HCT116 (cell line): ENCODE data around the gene COLEC11. TPM values are rescaled to one million over a fixed set of nuclear protein-coding genes. Genes with fewer than 3 reads are reported as not detected.

ENCODE experiments used
- ATAC-seq: fragments of 200-7000 bp; cut with Tn5 transposase; 2 replicates; pipeline ENCODE4 v1.9.1; 2020; ENCODE audit warnings: mild to moderate bottlenecking, moderate library complexity
- BruUV-seq: library from RNA; stranded (reverse); fragments of 400-500 nt; replicated peaks from 2 replicates; lab custom pipeline; 2021; lab: Mats Ljungman, UMichigan
- CTCF ChIA-PET: fragments of 300-600 bp; sonication (Branson Sonifier 250); formaldehyde crosslinking; loops from one replicate; lab custom pipeline; 2021; ENCODE audit warnings: antibody characterized with exemption; lab: Charles Lee
- POLR2A ChIA-PET: fragments of 300-600, 350-600 bp; sonication (Branson Sonifier 250); formaldehyde crosslinking; loops from one replicate; lab custom pipeline; 2021; ENCODE audit warnings: antibody characterized with exemption; lab: Charles Lee
- RAD21 ChIA-PET, 2 experiments: fragments of 300-600 bp; sonication (Branson Sonifier 250); formaldehyde crosslinking; loops; one replicate each; lab custom pipeline; 2023; ENCODE audit warnings: low total read pairs in 2 of 2; ENCODE audit not compliant: uncharacterized antibody in 2 of 2, unreplicated experiment in 2 of 2, low non-redundant PET in 1 of 2; lab: Charles Lee
- DNase-seq: peaks from one replicate; pipeline ENCODE4 v3.0.0-alpha.2; 2010; ENCODE audit warnings: low read depth, low spot score
- H2AFZ ChIP-seq: fragments of 200-600 bp; shearing (Covaris generic), sonication (generic); 2 replicates; pipeline ENCODE4 v1.6.1; 2017; ENCODE audit warnings: low read depth, mixed run types, mixed read lengths, antibody characterized with exemption, low read length; ENCODE audit not compliant: poor library complexity, severe bottlenecking
- H3K27ac ChIP-seq: 2 replicates; pipeline ENCODE4 v1.5.1; 2012; ENCODE audit warnings: low read depth, low read length
- H3K27me3 ChIP-seq: fragments of 200-600 bp; sonication (generic); 2 replicates; pipeline ENCODE4 v1.6.1; 2016; ENCODE audit warnings: mixed run types, low read length, mixed read lengths; ENCODE audit not compliant: insufficient read depth
- H3K36me3 ChIP-seq, 2 experiments: fragments of 200-500 bp in 1 of 2; fragments of 200-600 bp in 1 of 2; sonication (Bioruptor generic) in 1 of 2; sonication (generic) in 1 of 2; 2 replicates each; pipeline versions ENCODE4 v1.5.1 to v1.6.1; 2014 to 2016; ENCODE audit warnings: low read length in 2 of 2, inconsistent platforms in 1 of 2, mixed read lengths in 1 of 2, mixed run types in 1 of 2; ENCODE audit not compliant: insufficient read depth in 2 of 2, control insufficient read depth in 1 of 2
- H3K4me1 ChIP-seq, 2 experiments: fragments of 200-600 bp in 1 of 2; sonication (generic) in 1 of 2; 2 replicates each; pipeline versions ENCODE4 v1.5.1 to v1.6.1; 2012 to 2017; ENCODE audit warnings: low read length in 2 of 2, inconsistent platforms in 1 of 2, mild to moderate bottlenecking in 1 of 2, mixed read lengths in 1 of 2, mixed run types in 1 of 2, moderate library complexity in 1 of 2; ENCODE audit not compliant: insufficient read depth in 2 of 2, control insufficient read depth in 1 of 2
- H3K4me2 ChIP-seq: fragments of 200-600 bp; sonication (generic); 2 replicates; pipeline ENCODE4 v1.6.1; 2017; ENCODE audit warnings: mixed run types, low read length, mixed read lengths
- H3K4me3 ChIP-seq, 2 experiments: fragments of 200-600 bp in 1 of 2; sonication (generic) in 1 of 2; replicated peaks in 1 of 2; 2 replicates each; pipeline ENCODE4 v1.5.1; 2011 to 2016; ENCODE audit warnings: low read length in 2 of 2, control low read depth in 1 of 2, low read depth in 1 of 2, mild to moderate bottlenecking in 1 of 2, mixed read lengths in 1 of 2, mixed run types in 1 of 2
- H3K79me2 ChIP-seq: fragments of 200-600 bp; sonication (generic); 2 replicates; pipeline ENCODE4 v1.6.1; 2017; ENCODE audit warnings: mild to moderate bottlenecking, mixed run types, low read length, moderate library complexity, mixed read lengths; ENCODE audit not compliant: insufficient read depth
- H3K9ac ChIP-seq: fragments of 200-600 bp; sonication (generic); 2 replicates; pipeline ENCODE4 v1.6.1; 2016; ENCODE audit warnings: low read length, mixed read lengths
- H3K9me2 ChIP-seq: fragments of 200-600 bp; sonication (generic), shearing (Covaris generic); 2 replicates; pipeline ENCODE4 v1.6.1; 2017; ENCODE audit warnings: mixed run types, mild to moderate bottlenecking, moderate library complexity; ENCODE audit not compliant: insufficient read depth
- H3K9me3 ChIP-seq, 2 experiments: fragments of 200-500 bp in 1 of 2; fragments of 200-600 bp in 1 of 2; sonication (Bioruptor generic) in 1 of 2; sonication (generic) in 1 of 2; 2 replicates each; pipeline ENCODE4 v1.6.1; 2014 to 2017; ENCODE audit warnings: low read length in 2 of 2, mixed read lengths in 2 of 2, inconsistent platforms in 1 of 2, low read depth in 1 of 2, mild to moderate bottlenecking in 1 of 2, mixed run types in 1 of 2, moderate library complexity in 1 of 2; ENCODE audit not compliant: control insufficient read depth in 1 of 2, insufficient read depth in 1 of 2
- H4K20me1 ChIP-seq: fragments of 200-600 bp; sonication (generic), shearing (Covaris generic); 2 replicates; pipeline ENCODE4 v1.6.1; 2017; ENCODE audit warnings: mixed run types, mild to moderate bottlenecking, moderate library complexity; ENCODE audit not compliant: insufficient read depth
- ATF3 ChIP-seq: IDR thresholded peaks from 2 replicates; pipeline ENCODE4 v1.6.1; 2012
- CBX3 ChIP-seq: IDR thresholded peaks from 2 replicates; pipeline ENCODE4 v1.6.1; 2012; ENCODE audit warnings: low read depth
- CEBPB ChIP-seq: IDR thresholded peaks from 2 replicates; pipeline ENCODE4 v1.6.1; 2012; ENCODE audit warnings: low read depth
- CTCF ChIP-seq, 3 experiments: fragments of 200-600 bp in 1 of 3; sonication (generic) in 1 of 3; IDR thresholded peaks in 2 of 3; conservative IDR thresholded peaks in 1 of 3; 2 replicates each; pipeline ENCODE4 v1.5.1; 2012 to 2017; ENCODE audit warnings: low read depth in 2 of 3, low read length in 2 of 3, antibody characterized with exemption in 1 of 3, borderline replicate concordance in 1 of 3, control low read depth in 1 of 3, mild to moderate bottlenecking in 1 of 3, mixed read lengths in 1 of 3, mixed run types in 1 of 3, moderate library complexity in 1 of 3; ENCODE audit not compliant: insufficient read depth in 1 of 3
- ELF1 ChIP-seq: IDR thresholded peaks from 2 replicates; pipeline ENCODE4 v1.6.1; 2012; ENCODE audit warnings: low read depth, borderline replicate concordance
- EZH2 ChIP-seq: fragments of 200-600 bp; sonication (generic); IDR thresholded peaks from 2 replicates; pipeline ENCODE4 v1.6.1; 2017; ENCODE audit warnings: antibody characterized with exemption, mixed run types
- EZH2phosphoT487 ChIP-seq: fragments of 200-600 bp; IDR thresholded peaks from 2 replicates; pipeline ENCODE4 v1.6.1; 2018; ENCODE audit warnings: antibody characterized with exemption, borderline replicate concordance
- FOSL1 ChIP-seq: IDR thresholded peaks from 2 replicates; pipeline ENCODE4 v1.6.1; 2012; ENCODE audit warnings: low read depth
- MAX ChIP-seq: IDR thresholded peaks from 2 replicates; pipeline ENCODE4 v1.6.1; 2012
- REST ChIP-seq: IDR thresholded peaks from 2 replicates; pipeline ENCODE4 v1.6.1; 2012; ENCODE audit warnings: low read depth
- SIN3A ChIP-seq: IDR thresholded peaks from 2 replicates; pipeline ENCODE4 v1.6.1; 2012; ENCODE audit warnings: low read depth
- SP1 ChIP-seq: IDR thresholded peaks from 2 replicates; pipeline ENCODE4 v1.6.1; 2012; ENCODE audit warnings: low read depth
- YY1 ChIP-seq: IDR thresholded peaks from 2 replicates; pipeline ENCODE4 v1.6.1; 2011; ENCODE audit warnings: low read length, low read depth, moderate library complexity, mild to moderate bottlenecking; ENCODE audit not compliant: insufficient replicate concordance; ENCODE audit errors: extremely low read depth
- intact Hi-C: fragments of 100-400 bp; cut with micrococcal nuclease; formaldehyde crosslinking; loops from 2 replicates; pipeline ENCODE4 v1.10.0; 2022
- total RNA-seq: library from RNA; stranded (reverse); gene quantifications from one replicate; pipeline ENCODE4 v1.2.1, GENCODE V29; 2021; ENCODE audit not compliant: unreplicated experiment

COLEC11 gene
- total RNA-seq, 1 experiment from 2014 or later, result 0.15 TPM

GRCh38 chr2:3601561-3602271 is 6.8 kb downstream of the COLEC11 start:
- H3K9me3 ChIP-seq, result no peaks in the 10 kb centered on the region
- TF ChIP-seq ATF3, result no peak
- no peak for TF ChIP-seq REST
- no peak for TF ChIP-seq EZH2phosphoT487
- TF ChIP-seq FOSL1, result no peak
- TF ChIP-seq CBX3, result no peak
- TF ChIP-seq YY1, result no peak
- TF ChIP-seq SP1, result no peak
- TF ChIP-seq MAX, result no peak
- no peak for TF ChIP-seq CTCF (IDR thresholded peaks at IDR 0.05 in 2 of 3, conservative IDR thresholded peaks at IDR 0.05 in 1 of 3; ENCODE audit: borderline replicate concordance in 1 of 3, insufficient read depth in 1 of 3, low read depth in 2 of 3, low read length in 2 of 3)
- no peak for TF ChIP-seq CEBPB
- TF ChIP-seq ELF1, result no peak
- no peak for TF ChIP-seq EZH2
- TF ChIP-seq SIN3A, result no peak
- H3K4me3 ChIP-seq, result no peak overlapping the region
- ATAC-seq, result no peak
- H2AFZ ChIP-seq, result no peak overlapping the region
- DNase-seq, result no peak
- H3K9ac ChIP-seq, result no peak overlapping the region
- RAD21 ChIA-PET, result no interaction called here
- no peaks in the 10 kb centered on the region for H3K79me2 ChIP-seq
- no peaks in the 10 kb centered on the region for H3K9me2 ChIP-seq
- no peaks in the 10 kb centered on the region for H3K36me3 ChIP-seq
- peaks cover 12 to 19% of the 10 kb centered on the region in 2 experiments for H3K4me1 ChIP-seq
- H4K20me1 ChIP-seq, result no peaks in the 10 kb centered on the region
- H3K27ac ChIP-seq, result no peak overlapping the region
- no TSS peak for BruUV-seq
- intact Hi-C loops, result no loop called here
- POLR2A ChIA-PET, result no interaction called here
- CTCF ChIA-PET, result no interaction called here
- no peak overlapping the region for H3K4me2 ChIP-seq
- no peaks in the 10 kb centered on the region for H3K27me3 ChIP-seq
